K562 (cell line): ENCODE data around the gene MFSD2B. TPM values are rescaled to one million over a fixed set of nuclear protein-coding genes. Genes with fewer than 3 reads are reported as not detected.

Source experiments
- ATAC-seq: fragments of 200-7000 bp; cut with Tn5 transposase; 3 replicates; pipeline ENCODE4 v1.9.1; 2020; ENCODE audit warnings: moderate library complexity
- BruUV-seq: library from RNA; stranded (reverse); fragments of 400-500 nt; replicated peaks from 2 replicates; lab custom pipeline; 2021; lab: Mats Ljungman, UMichigan
- CTCF ChIA-PET: fragments of 300-600 bp; formaldehyde crosslinking; extraction: SDS; loops from one replicate; lab custom pipeline; 2021; ENCODE audit warnings: low intra/inter-chr PET ratio; lab: Yijun Ruan, JAX
- POLR2A ChIA-PET: fragments of 300-600, 350-650 bp; sonication (Branson Sonifier 250); formaldehyde crosslinking; extraction: SDS; loops from one replicate; lab custom pipeline; 2021; ENCODE audit warnings: antibody characterized with exemption, inconsistent platforms; lab: Yijun Ruan, JAX
- DNase-seq, 4 experiments: peaks; one replicate each; pipeline versions ENCODE4 v3.0.0 to v3.0.0-alpha.2; 2011 to 2018; ENCODE audit warnings: low spot score in 3 of 4, mixed read lengths in 3 of 4; ENCODE audit errors: extremely low read depth in 1 of 4
- FAIRE-seq: peaks from 2 replicates; lab custom pipeline; 2011; peaks lifted over from hg19 to GRCh38; lab: Jason Lieb, UNC
- H2AFZ ChIP-seq: 2 replicates; pipeline ENCODE4 v1.6.0; 2011; ENCODE audit warnings: low read depth, low read length, control low read depth, inconsistent platforms
- H3K27ac ChIP-seq: fragments of 200-600 bp; 3 replicates; pipeline ENCODE4 v1.8.0; 2011; ENCODE audit warnings: low read depth, mild to moderate bottlenecking, control low read depth, inconsistent platforms, low read length, moderate library complexity, mixed read lengths; ENCODE audit errors: extremely low read depth
- H3K27me3 ChIP-seq, 2 experiments: fragments of 300-600 bp in 1 of 2; 2 replicates in 1 of 2; 3 replicates in 1 of 2; pipeline versions ENCODE4 v1.6.0 to v1.8.0; 2011; ENCODE audit warnings: inconsistent platforms in 2 of 2, low read length in 2 of 2, mild to moderate bottlenecking in 1 of 2, mixed read lengths in 1 of 2, moderate library complexity in 1 of 2; ENCODE audit not compliant: control insufficient read depth in 2 of 2, insufficient read depth in 2 of 2
- H3K36me3 ChIP-seq: fragments of 300-600 bp; 3 replicates; pipeline ENCODE4 v1.8.0; 2011; ENCODE audit warnings: mild to moderate bottlenecking, low read length, inconsistent platforms; ENCODE audit not compliant: control insufficient read depth, insufficient read depth
- H3K4me1 ChIP-seq, 2 experiments: fragments of 200-600 bp in 1 of 2; replicated peaks in 1 of 2; 2 replicates in 1 of 2; 3 replicates in 1 of 2; pipeline versions ENCODE4 v1.5.1 to v1.8.0; 2011; ENCODE audit warnings: inconsistent platforms in 2 of 2, low read length in 2 of 2, mild to moderate bottlenecking in 1 of 2, mixed read lengths in 1 of 2, moderate library complexity in 1 of 2; ENCODE audit not compliant: control insufficient read depth in 2 of 2, insufficient read depth in 2 of 2
- H3K4me2 ChIP-seq: 2 replicates; pipeline ENCODE4 v1.6.1; 2011; ENCODE audit warnings: low read length, control low read depth, inconsistent platforms, mixed read lengths; ENCODE audit not compliant: insufficient read depth
- H3K4me3 ChIP-seq: fragments of 200-600 bp; sonication (generic), shearing (Covaris generic); 2 replicates; pipeline ENCODE4 v1.5.1; 2016; ENCODE audit warnings: control low read depth, inconsistent platforms
- H3K79me2 ChIP-seq: fragments of 200-600 bp; 3 replicates; pipeline ENCODE4 v1.8.0; 2011; ENCODE audit warnings: low read length, inconsistent platforms; ENCODE audit not compliant: control insufficient read depth, insufficient read depth
- H3K9ac ChIP-seq, 2 experiments: 2 replicates each; pipeline versions ENCODE4 v1.6.0 to v1.6.1; 2011; ENCODE audit warnings: low read depth in 2 of 2, low read length in 2 of 2, control low read depth in 1 of 2, inconsistent platforms in 1 of 2, mild to moderate bottlenecking in 1 of 2, mixed read lengths in 1 of 2; ENCODE audit not compliant: insufficient read depth in 1 of 2
- H3K9me1 ChIP-seq: one replicate; pipeline ENCODE4 v1.6.0; 2011; ENCODE audit warnings: inconsistent platforms, mild to moderate bottlenecking, low read length, moderate library complexity; ENCODE audit not compliant: control insufficient read depth, insufficient read depth
- H3K9me3 ChIP-seq: replicated peaks from 2 replicates; pipeline ENCODE4 v1.5.1; 2011; ENCODE audit warnings: low read depth, low read length, inconsistent platforms; ENCODE audit not compliant: control insufficient read depth, insufficient read depth
- H4K20me1 ChIP-seq: replicated peaks from 2 replicates; pipeline ENCODE4 v1.6.1; 2011; ENCODE audit warnings: low read length, inconsistent platforms, mixed read lengths; ENCODE audit not compliant: control insufficient read depth, insufficient read depth
- ARID4B ChIP-seq: sonication (generic); formaldehyde crosslinking; IDR thresholded peaks from 2 replicates; pipeline ENCODE4 v1.8.0; 2022; ENCODE audit warnings: mild to moderate bottlenecking, missing genetic modification reagents
- BACH1 ChIP-seq: fragments of 200-800 bp; sonication (Bioruptor generic); IDR thresholded peaks from 2 replicates; pipeline ENCODE4 v1.6.1; 2016; ENCODE audit warnings: missing genetic modification characterization, missing compliant biosample characterization
- ELK1 ChIP-seq: sonication (generic); formaldehyde crosslinking; IDR thresholded peaks from 2 replicates; pipeline ENCODE4 v1.8.1; 2022; ENCODE audit warnings: missing genetic modification reagents
- JUN ChIP-seq, 2 experiments: sonication (generic) in 1 of 2; formaldehyde crosslinking in 1 of 2; IDR thresholded peaks; 2 replicates each; pipeline versions ENCODE4 v1.6.1 to v1.8.0; 2012 to 2022; ENCODE audit warnings: borderline replicate concordance in 2 of 2, mild to moderate bottlenecking in 2 of 2, improper control_type of control experiment in 1 of 2, low read depth in 1 of 2, low read length in 1 of 2, missing genetic modification reagents in 1 of 2
- ZNF699 ChIP-seq: fragments of 250-450 bp; sonication (Bioruptor Pico); IDR thresholded peaks from 2 replicates; pipeline ENCODE4 v1.8.0; 2021; ENCODE audit warnings: mild to moderate bottlenecking, moderate library complexity; ENCODE audit not compliant: insufficient replicate concordance
- WGBS: fragments of 100-300 bp; shearing (Covaris generic); methylation state at CpG from one replicate; pipeline ENCODE4 v1.1.6; 2016; ENCODE audit warnings: low coverage, mixed read lengths; ENCODE audit not compliant: insufficient coverage; ENCODE audit errors: missing lambda C conversion rate; 5-methylcytosine and 5-hydroxymethylcytosine counted together
- in situ Hi-C: fragments of 300-500 bp; cut with MboI; formaldehyde crosslinking; loops from 4 replicates; pipeline ENCODE4 v1.15.0; 2018; ENCODE audit warnings: inconsistent platforms, mixed read lengths
- intact Hi-C: fragments of 100-400 bp; cut with micrococcal nuclease; formaldehyde crosslinking; loops from 2 replicates; pipeline ENCODE4 v1.14.2; 2022
- polyA plus RNA-seq, 8 experiments: library from polyadenylated mRNA; depleted of rRNA in 4 of 8; stranded (reverse) in 5 of 8; unstranded in 3 of 8; fragments of >200 nt; fragmentation: Nextera tagmentation in 2 of 8; fragmentation: Illumina TruSeq in 1 of 8; extraction: Ambion mirVana in 2 of 8; extraction: Trizol in 1 of 8; gene quantifications; 2 replicates each; pipeline versions ENCODE4 v1.2.1 to v1.2.3, GENCODE V29; 2011 to 2014; ENCODE audit warnings: inconsistent platforms in 1 of 8, missing spikeins in 1 of 8
- total RNA-seq, 7 experiments: library from RNA; depleted of rRNA in 6 of 7; stranded (reverse); fragments of >200 nt in 6 of 7; fragmentation: Illumina TruSeq in 2 of 7; extraction: Trizol in 2 of 7; gene quantifications; 2 replicates each; pipeline versions ENCODE4 v1.2.1 to v1.2.3, GENCODE V29; 2011 to 2021; ENCODE audit warnings: low replicate concordance in 1 of 7

The MFSD2B gene
- total and polyA plus RNA-seq, 9 of the 15 experiments (the other 6 are each of a cell fraction or from before 2014, with no cell fraction given), result 2.6 to 10.9 (median 6.8) TPM

GRCh38 chr2:24008672-24009366 lies 1.1 kb upstream of the MFSD2B start (continued):
- TF ChIP-seq ELK1 (CRISPR knock-in tag), result no peak

GRCh38 chr2:24009367-24009679 lies 562 bp upstream of the MFSD2B start:
- TSS peak; percentile 40 for BruUV-seq
- no peak for TF ChIP-seq ZNF699 (CRISPR knock-in tag)
- TF ChIP-seq ARID4B (CRISPR knock-in tag), result 0 out of 2 replicates have a peak, but pooled peaks have one; percentile 28
- 0 out of 2 replicates have a peak, but pooled peaks have one; percentile 19 for TF ChIP-seq BACH1 (tag)
- no peak for TF ChIP-seq JUN (IDR thresholded peaks at IDR 0.05; ENCODE audit: borderline replicate concordance, low read depth, low read length)
- 0 out of 2 replicates have a peak, but pooled peaks have one; percentile 46 for TF ChIP-seq JUN (CRISPR knock-in tag; IDR thresholded peaks at IDR 0.05; ENCODE audit: borderline replicate concordance)

More at GRCh38 chr2:24009367-24009679, 562 bp upstream of the MFSD2B start:
- WGBS, result 45% methylated on average over 7 of the region's 9 CpGs
- peak overlapping the region; percentile 85 for H2AFZ ChIP-seq
- CTCF ChIA-PET, result no interaction called here
- ATAC-seq (no peak), FAIRE-seq (no peak), DNase-seq (no peak)
- no peaks in the 10 kb centered on the region for H3K9me1 ChIP-seq
- POLR2A ChIA-PET, result interaction anchor here (0.6 to 3.2 kb wide), 7 partner anchors 12 to 211 kb away, joined by 3 to 14 read pairs (median 4); partner anchors contain the start of gene ATAD2B
- H3K4me3 ChIP-seq, result peak overlapping the region; percentile 60
- peaks cover 16% of the 10 kb centered on the region for H3K36me3 ChIP-seq
- no peaks in the 10 kb centered on the region for H4K20me1 ChIP-seq
- in situ Hi-C loops (no loop called here), intact Hi-C loops (no loop called here)
- peak overlapping the region; percentile 93 for H3K4me2 ChIP-seq
- H3K27me3 ChIP-seq, result no peaks in the 10 kb centered on the region
- H3K79me2 ChIP-seq, result peaks cover 43% of the 10 kb centered on the region
- H3K9ac ChIP-seq, result peak overlapping the region; percentile 95 to 97
- H3K27ac ChIP-seq, result peak overlapping the region; percentile 99
- peaks cover 34 to 43% of the 10 kb centered on the region in 2 experiments for H3K4me1 ChIP-seq
- no peaks in the 10 kb centered on the region for H3K9me3 ChIP-seq
